Colonic mucosa (tissue), 4 donors: ENCODE measurements around the gene PBX1. TPM values are rescaled to one million over a fixed set of nuclear protein-coding genes. Genes with fewer than 3 reads are reported as not detected.

Source experiments
- DNase-seq: peaks from one replicate; pipeline ENCODE4 v3.0.0-alpha.2; 2020
- H3K27ac ChIP-seq: fragments of 200-600 bp; one replicate; pipeline ENCODE4 v1.8.0; 2021
- H3K27me3 ChIP-seq: fragments of 200-600 bp; one replicate; pipeline ENCODE4 v1.8.0; 2021
- H3K36me3 ChIP-seq: fragments of 200-600 bp; one replicate; pipeline ENCODE4 v1.8.0; 2021
- H3K4me1 ChIP-seq: fragments of 200-600 bp; one replicate; pipeline ENCODE4 v1.8.0; 2021; ENCODE audit warnings: mild to moderate bottlenecking
- H3K4me3 ChIP-seq: fragments of 200-600 bp; one replicate; pipeline ENCODE4 v1.8.0; 2021
- H3K9ac ChIP-seq, 2 donors: one replicate each; pipeline ENCODE4 v1.7.0; 2013; ENCODE audit warnings: control low read depth in 2 of 2, low read depth in 2 of 2, low read length in 2 of 2
- H3K9me3 ChIP-seq: fragments of 200-600 bp; one replicate; pipeline ENCODE4 v1.8.0; 2021
- CTCF ChIP-seq: fragments of 200-600 bp; IDR thresholded peaks from one replicate; pipeline ENCODE4 v1.8.0; 2022; ENCODE audit warnings: antibody characterized with exemption, mild to moderate bottlenecking
- intact Hi-C: fragments of 100-400 bp; cut with DNase I; formaldehyde crosslinking; loops from one replicate; pipeline ENCODE4 v1.14.1; 2022
- total RNA-seq, 2 donors: library from RNA; stranded (reverse); fragmentation: NEBNext Ultra II Directional in 1 of 2; extraction: Animal tissue kit (Norgen Biotek cat#: 25700) in 1 of 2; gene quantifications; one replicate each; pipeline ENCODE4 v1.2.1, GENCODE V29; 2021
- donor health status: healthy.
- donor health status: DM: no; HTN: no; CAD: no.
- donor health status: DM: no; HTN: no; CAD: no.

Gene PBX1
- total RNA-seq, 2 donors from 2014 or later, result 27.2 to 53.7 TPM

- no peaks in the 10 kb centered on the region for H3K27me3 ChIP-seq
- TF ChIP-seq CTCF, result no peak
- H3K9ac ChIP-seq, result no peak overlapping the region
- no peak overlapping the region for H3K4me3 ChIP-seq
- H3K27ac ChIP-seq, result no peak overlapping the region
- no peaks in the 10 kb centered on the region for H3K36me3 ChIP-seq
- H3K9me3 ChIP-seq, result no peaks in the 10 kb centered on the region
- intact Hi-C loops, result no loop called here
- no peak for DNase-seq
- peaks cover 6% of the 10 kb centered on the region for H3K4me1 ChIP-seq
These were observed 33.6 kb downstream of the PBX1 start for GRCh38 chr1:164592634-164593033.

DNA sequence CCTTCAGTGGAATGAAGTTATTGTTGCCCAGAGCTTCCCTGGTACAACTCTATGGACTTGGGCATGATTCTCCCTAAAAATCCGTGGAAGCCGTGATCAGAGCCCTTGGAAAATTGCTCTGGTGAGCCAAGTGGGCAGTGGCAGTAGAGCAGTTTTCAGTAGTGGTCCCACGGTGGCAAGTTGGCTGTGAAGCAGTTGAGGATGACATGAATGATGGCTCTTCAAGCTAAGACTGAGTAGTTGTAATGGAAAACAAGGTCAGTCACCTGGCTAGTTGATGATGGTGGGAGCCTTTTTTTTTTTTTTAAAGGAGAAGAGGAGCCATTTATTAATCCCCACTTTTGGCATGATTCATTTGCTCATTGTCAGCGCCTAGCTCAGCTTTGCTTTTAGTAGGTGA is 36.2 kb downstream of the PBX1 start:
- Histone ChIP-seq H3K9ac (no peak overlapping the region), H3K27ac (no peak overlapping the region), H3K4me1 (no peaks in the 10 kb centered on the region), H3K4me3 (no peak overlapping the region), H3K9me3 (no peaks in the 10 kb centered on the region), H3K27me3 (no peaks in the 10 kb centered on the region), H3K36me3 (no peaks in the 10 kb centered on the region)
- no peak for TF ChIP-seq CTCF
- intact Hi-C loops, result no loop called here
- no peak for DNase-seq

- DNase-seq, result no peak
- Histone ChIP-seq H3K4me3 (no peak overlapping the region), H3K4me1 (no peaks in the 10 kb centered on the region), H3K36me3 (no peaks in the 10 kb centered on the region), H3K27ac (no peak overlapping the region), H3K9me3 (no peaks in the 10 kb centered on the region), H3K9ac (no peak overlapping the region), H3K27me3 (no peaks in the 10 kb centered on the region)
- TF ChIP-seq CTCF, result no peak
- intact Hi-C loops, result no loop called here
These were observed 37.2 kb downstream of the PBX1 start for GRCh38 chr1:164596172-164596571.

DNA sequence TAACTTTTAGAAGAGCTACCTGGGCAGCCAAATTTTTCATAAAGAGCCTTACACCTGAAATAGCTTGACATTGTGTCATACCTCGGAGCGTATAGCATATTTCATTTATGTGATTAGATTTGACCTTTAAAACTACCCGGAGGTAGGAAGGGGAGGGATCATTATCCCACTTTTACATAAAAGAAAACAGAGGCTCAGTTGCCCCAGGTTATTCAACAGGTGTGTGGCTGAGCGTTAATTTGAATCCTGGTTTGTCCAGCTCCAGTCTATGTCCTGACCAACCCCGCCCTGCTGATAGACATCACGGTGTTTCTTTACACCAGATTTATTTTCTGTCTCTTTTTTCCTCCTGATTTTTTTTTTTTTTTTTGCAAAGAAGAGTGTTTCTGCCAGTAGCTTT is 39.7 kb downstream of the PBX1 start:
- DNase-seq, result peak; percentile 52
- Histone ChIP-seq H3K9ac (no peak overlapping the region), H3K27ac (no peak overlapping the region), H3K4me1 (peaks cover 7% of the 10 kb centered on the region), H3K4me3 (no peak overlapping the region), H3K27me3 (no peaks in the 10 kb centered on the region), H3K9me3 (no peaks in the 10 kb centered on the region), H3K36me3 (no peaks in the 10 kb centered on the region)
- intact Hi-C loops, result no loop called here
- no peak for TF ChIP-seq CTCF

GRCh38 chr1:164599272-164599671 is 40.3 kb downstream of the PBX1 start:
- H3K4me1 ChIP-seq, result peaks cover 7% of the 10 kb centered on the region
- no peak for DNase-seq

More at GRCh38 chr1:164599272-164599671, 40.3 kb downstream of the PBX1 start:
- no peak for TF ChIP-seq CTCF
- Histone ChIP-seq H3K9me3 (no peaks in the 10 kb centered on the region), H3K4me3 (no peak overlapping the region), H3K27ac (no peak overlapping the region), H3K9ac (no peak overlapping the region), H3K27me3 (no peaks in the 10 kb centered on the region), H3K36me3 (no peaks in the 10 kb centered on the region)
- intact Hi-C loops, result no loop called here
